ENCODE results near the gene CSK.

DNA sequence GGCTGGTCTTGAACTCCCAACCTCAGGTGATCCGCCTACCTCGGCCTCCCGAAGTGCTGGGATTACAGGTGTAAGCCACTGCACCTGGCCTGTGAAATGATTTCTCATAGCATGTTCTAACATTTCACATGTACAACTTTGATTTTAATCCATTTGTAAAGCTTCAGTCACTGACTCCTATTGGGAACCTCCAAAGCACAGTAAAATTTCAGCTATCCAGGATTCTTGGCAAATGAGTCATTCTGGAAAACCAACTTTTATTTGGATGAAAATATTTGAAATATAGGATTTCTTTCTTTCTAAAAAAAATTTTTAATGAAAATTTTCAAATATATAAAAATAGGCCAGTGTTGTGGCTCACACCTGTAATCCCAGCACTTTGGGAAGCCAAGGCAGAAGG, 28.1 kb downstream of the CSK start:
- TF ChIP-seq, protein P1, sequence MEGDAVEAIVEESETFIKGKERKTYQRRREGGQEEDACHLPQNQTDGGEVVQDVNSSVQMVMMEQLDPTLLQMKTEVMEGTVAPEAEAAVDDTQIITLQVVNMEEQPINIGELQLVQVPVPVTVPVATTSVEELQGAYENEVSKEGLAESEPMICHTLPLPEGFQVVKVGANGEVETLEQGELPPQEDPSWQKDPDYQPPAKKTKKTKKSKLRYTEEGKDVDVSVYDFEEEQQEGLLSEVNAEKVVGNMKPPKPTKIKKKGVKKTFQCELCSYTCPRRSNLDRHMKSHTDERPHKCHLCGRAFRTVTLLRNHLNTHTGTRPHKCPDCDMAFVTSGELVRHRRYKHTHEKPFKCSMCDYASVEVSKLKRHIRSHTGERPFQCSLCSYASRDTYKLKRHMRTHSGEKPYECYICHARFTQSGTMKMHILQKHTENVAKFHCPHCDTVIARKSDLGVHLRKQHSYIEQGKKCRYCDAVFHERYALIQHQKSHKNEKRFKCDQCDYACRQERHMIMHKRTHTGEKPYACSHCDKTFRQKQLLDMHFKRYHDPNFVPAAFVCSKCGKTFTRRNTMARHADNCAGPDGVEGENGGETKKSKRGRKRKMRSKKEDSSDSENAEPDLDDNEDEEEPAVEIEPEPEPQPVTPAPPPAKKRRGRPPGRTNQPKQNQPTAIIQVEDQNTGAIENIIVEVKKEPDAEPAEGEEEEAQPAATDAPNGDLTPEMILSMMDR (conservative IDR thresholded peaks at IDR 0.05; ENCODE audit: low read length): no peak
- TF ChIP-seq EZH2phosphoT487 (IDR thresholded peaks at IDR 0.05; ENCODE audit: borderline replicate concordance, low read depth, low read length): no peak

Data from OCI-LY7 (cell line).